ENCODE measurements around the gene PSORS1C2.
"Not testable (repeated sequence)": the region's sequence is repeated elsewhere in the genome, so short reads cannot be mapped to it uniquely, and the experiment has no call there.

Gene PSORS1C2

GRCh38 chr6:31165064-31165832 lies 26.4 kb upstream of the PSORS1C2 start:
- DNase-seq, result not testable (repeated sequence)

GRCh38 chr6:31164475-31165063 lies 25.7 kb upstream of the PSORS1C2 start:
- DNase-seq, result not testable (repeated sequence)

- DNase-seq, result no peak
Observed at GRCh38 chr6:31163922-31164321, 25.1 kb upstream of the PSORS1C2 start.

- no peak for DNase-seq
Observed at GRCh38 chr6:31162463-31163165, 23.7 kb upstream of the PSORS1C2 start.

- no peak for DNase-seq
Observed at GRCh38 chr6:31161216-31162126, 22.6 kb upstream of the PSORS1C2 start.

- no peak for DNase-seq
Observed at GRCh38 chr6:31158863-31159855, 20.3 kb upstream of the PSORS1C2 start.

- DNase-seq, result peak; percentile 65
Observed at GRCh38 chr6:31158140-31158862, 19.4 kb upstream of the PSORS1C2 start, which contains the start of gene TCF19. TCF19 (plus strand) TSS chr6:31158589; CDS start chr6:31159470, 881 bp downstream.

- no peak for DNase-seq
Observed at GRCh38 chr6:31157513-31158139, 18.8 kb upstream of the PSORS1C2 start, which contains the start of gene CCHCR1. CCHCR1 (minus strand) TSS chr6:31157802; CDS start chr6:31157600, 202 bp downstream.

- DNase-seq, result no peak
Observed at GRCh38 chr6:31156641-31157040, 17.8 kb upstream of the PSORS1C2 start.

GRCh38 chr6:31154436-31154835 lies 15.6 kb upstream of the PSORS1C2 start:
- no peak for DNase-seq

- no peak for DNase-seq
Observed at GRCh38 chr6:31152781-31153180, 13.9 kb upstream of the PSORS1C2 start.

- no peak for DNase-seq
Observed at GRCh38 chr6:31149827-31150447, 11.1 kb upstream of the PSORS1C2 start.

- no peak for DNase-seq
Observed at GRCh38 chr6:31145386-31145785, 6.5 kb upstream of the PSORS1C2 start.

- DNase-seq, result no peak
Observed at GRCh38 chr6:31144970-31145340, 6.1 kb upstream of the PSORS1C2 start.

- no peak for DNase-seq
Observed at GRCh38 chr6:31144296-31144969, 5.6 kb upstream of the PSORS1C2 start.

GRCh38 chr6:31143148-31143547 lies 4.3 kb upstream of the PSORS1C2 start:
- no peak for DNase-seq

GRCh38 chr6:31142361-31142761 lies 3.5 kb upstream of the PSORS1C2 start:
- no peak for DNase-seq

- DNase-seq, result no peak
Observed at GRCh38 chr6:31140643-31141042, 1.8 kb upstream of the PSORS1C2 start.

- DNase-seq, result no peak
Observed at GRCh38 chr6:31139599-31139998, 733 bp upstream of the PSORS1C2 start.

Measured in cortex of kidney (tissue), 1 donor.